ENCODE results near the gene FEM1B.

The FEM1B gene

GRCh38 chr15:68244235-68244634, 33.3 kb upstream of the FEM1B start:
- Histone ChIP-seq H3K4me3 (replicated peaks; ENCODE audit: insufficient read depth, low read length) (no peak overlapping the region), H3K27me3 (ENCODE audit: insufficient read depth, poor library complexity, severe bottlenecking) (no peaks in the 10 kb centered on the region), H3K27ac (replicated peaks) (no peak overlapping the region)
- no peak for DNase-seq (ENCODE audit: low read depth in 1 of 2, low spot score in 1 of 2)
- no peak for TF ChIP-seq POLR2AphosphoS5 (IDR thresholded peaks at IDR 0.05; ENCODE audit: low read depth)
- no peak for TF ChIP-seq GABPA (IDR thresholded peaks at IDR 0.05; ENCODE audit: low read depth)
- no peak for TF ChIP-seq REST (IDR thresholded peaks at IDR 0.05; ENCODE audit: insufficient replicate concordance, low read depth)
- no peak for TF ChIP-seq SPI1 (IDR thresholded peaks at IDR 0.05; ENCODE audit: borderline replicate concordance, low read depth)
- no peak for TF ChIP-seq CTCF (IDR thresholded peaks at IDR 0.05; ENCODE audit: insufficient read depth, low read length)

GRCh38 chr15:68249058-68249713, 28.4 kb upstream of the FEM1B start:
- peak; percentile 91 for TF ChIP-seq SPI1 (IDR thresholded peaks at IDR 0.05; ENCODE audit: borderline replicate concordance, low read depth)
- no peak for TF ChIP-seq GABPA (IDR thresholded peaks at IDR 0.05; ENCODE audit: low read depth)
- Histone ChIP-seq H3K27ac (replicated peaks) (no peak overlapping the region), H3K4me3 (replicated peaks; ENCODE audit: insufficient read depth, low read length) (no peak overlapping the region), H3K27me3 (ENCODE audit: insufficient read depth, poor library complexity, severe bottlenecking) (no peaks in the 10 kb centered on the region)
- no peak for DNase-seq (ENCODE audit: low read depth in 1 of 2, low spot score in 1 of 2)

DNA sequence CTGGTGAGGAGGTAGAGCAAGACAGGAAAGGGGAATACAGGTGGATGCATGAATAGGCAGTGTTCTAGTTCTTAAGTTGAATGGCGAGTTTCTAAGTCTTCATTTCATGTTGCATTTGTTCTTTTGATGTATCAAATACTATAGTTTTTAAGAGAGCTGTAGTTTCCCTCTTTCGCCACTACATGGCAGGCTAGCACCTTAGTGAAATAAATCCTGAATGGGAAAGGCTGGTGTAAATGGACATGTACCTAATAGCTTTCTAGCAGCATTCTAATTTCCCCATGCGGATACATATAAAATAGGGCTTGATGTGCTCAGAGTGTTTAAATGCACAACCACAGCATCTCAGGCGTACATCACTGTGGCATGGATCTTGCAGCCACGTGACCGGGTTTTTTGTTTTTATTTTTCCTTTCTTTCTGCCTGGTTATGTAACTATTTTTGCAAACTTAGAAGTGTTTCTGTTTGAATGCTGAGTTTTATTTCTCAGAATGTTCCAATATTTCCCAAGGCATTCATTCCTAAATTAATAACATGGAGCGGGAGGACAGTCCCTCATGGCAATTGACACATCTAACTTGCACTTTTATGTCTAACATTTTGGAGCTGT, 24.5 kb upstream of the FEM1B start:
- DNase-seq (ENCODE audit: low read depth in 1 of 2, low spot score in 1 of 2) = peak; percentile 60 to 70
- no peak overlapping the region for H3K4me3 ChIP-seq (replicated peaks; ENCODE audit: insufficient read depth, low read length)
- TF ChIP-seq GABPA (IDR thresholded peaks at IDR 0.05; ENCODE audit: low read depth) (no peak), CTCF (IDR thresholded peaks at IDR 0.05; ENCODE audit: insufficient read depth, low read length) (peak; percentile 85), REST (IDR thresholded peaks at IDR 0.05; ENCODE audit: insufficient replicate concordance, low read depth) (no peak)

GRCh38 chr15:68256675-68257450, 20.7 kb upstream of the FEM1B start:
- peak; percentile 95 to 97 for DNase-seq (ENCODE audit: low read depth in 1 of 2, low spot score in 1 of 2)
- H3K27ac ChIP-seq (replicated peaks) = peak overlapping the region; percentile 80
- H3K27me3 ChIP-seq (ENCODE audit: insufficient read depth, poor library complexity, severe bottlenecking) = no peaks in the 10 kb centered on the region
- peak; percentile 62; the same call in 1 of the 2 replicates for TF ChIP-seq POLR2AphosphoS5 (IDR thresholded peaks at IDR 0.05; ENCODE audit: low read depth)
- TF ChIP-seq GABPA (IDR thresholded peaks at IDR 0.05; ENCODE audit: low read depth) = no peak
- peak overlapping the region; percentile 30 for H3K4me3 ChIP-seq (replicated peaks; ENCODE audit: insufficient read depth, low read length)

More for the DNA sequence above, 24.5 kb upstream of the FEM1B start:
- Histone ChIP-seq H3K27ac (replicated peaks) (no peak overlapping the region), H3K27me3 (ENCODE audit: insufficient read depth, poor library complexity, severe bottlenecking) (no peaks in the 10 kb centered on the region)
